ENCODE data around the gene PPIL6. TPM values are rescaled to one million over a fixed set of nuclear protein-coding genes. Genes with fewer than 3 reads are reported as not detected.

The PPIL6 gene
- total and polyA plus RNA-seq, 11 donors, result 0.42 to 6.5 (median 3.4) TPM

DNA sequence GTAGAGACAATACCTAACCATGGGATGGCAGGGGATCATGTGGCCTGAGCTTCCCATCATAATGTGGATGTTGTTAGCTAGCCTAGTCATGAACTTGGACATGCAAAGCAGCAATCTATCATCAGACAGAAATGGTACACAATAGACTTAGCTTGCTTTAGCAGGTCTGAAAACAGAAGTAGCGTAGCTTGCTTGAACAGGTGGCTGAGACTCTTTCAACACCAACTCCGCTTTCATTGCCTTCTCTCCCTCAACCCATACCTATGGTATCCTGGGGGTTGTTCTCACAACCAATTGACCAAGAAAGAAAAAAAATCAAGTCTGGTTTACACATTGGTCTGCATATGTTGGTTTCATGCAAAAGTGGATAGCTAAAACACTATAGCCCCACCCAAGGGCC is 81.2 kb downstream of the PPIL6 start:
- TF ChIP-seq POLR2A (IDR thresholded peaks at IDR 0.05), result no peak
- TF ChIP-seq, protein P1, sequence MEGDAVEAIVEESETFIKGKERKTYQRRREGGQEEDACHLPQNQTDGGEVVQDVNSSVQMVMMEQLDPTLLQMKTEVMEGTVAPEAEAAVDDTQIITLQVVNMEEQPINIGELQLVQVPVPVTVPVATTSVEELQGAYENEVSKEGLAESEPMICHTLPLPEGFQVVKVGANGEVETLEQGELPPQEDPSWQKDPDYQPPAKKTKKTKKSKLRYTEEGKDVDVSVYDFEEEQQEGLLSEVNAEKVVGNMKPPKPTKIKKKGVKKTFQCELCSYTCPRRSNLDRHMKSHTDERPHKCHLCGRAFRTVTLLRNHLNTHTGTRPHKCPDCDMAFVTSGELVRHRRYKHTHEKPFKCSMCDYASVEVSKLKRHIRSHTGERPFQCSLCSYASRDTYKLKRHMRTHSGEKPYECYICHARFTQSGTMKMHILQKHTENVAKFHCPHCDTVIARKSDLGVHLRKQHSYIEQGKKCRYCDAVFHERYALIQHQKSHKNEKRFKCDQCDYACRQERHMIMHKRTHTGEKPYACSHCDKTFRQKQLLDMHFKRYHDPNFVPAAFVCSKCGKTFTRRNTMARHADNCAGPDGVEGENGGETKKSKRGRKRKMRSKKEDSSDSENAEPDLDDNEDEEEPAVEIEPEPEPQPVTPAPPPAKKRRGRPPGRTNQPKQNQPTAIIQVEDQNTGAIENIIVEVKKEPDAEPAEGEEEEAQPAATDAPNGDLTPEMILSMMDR (IDR thresholded peaks at IDR 0.05), result no peak
- Histone ChIP-seq H3K36me3 (peaks cover 0 to 82% (median 62%) of the 10 kb centered on the region in 9 donors), H3K27me3 (no peaks in the 10 kb centered on the region), H3K27ac (no peak overlapping the region), H3K9me3 (peaks cover 0 to 14% (median 0%) of the 10 kb centered on the region in 12 donors), H3K4me3 (no peak overlapping the region), H3K4me1 (peaks cover 0 to 21% (median 7%) of the 10 kb centered on the region in 12 donors)
- DNase-seq, result no peak
- intact Hi-C loops (cut with DNase I), result no loop called here
- WGBS, 4 donors, result 97 to 100% (median 99%) methylated on average over 2 of the region's 2 CpGs
- no peak for ATAC-seq

GRCh38 chr6:109358204-109358603 is 82.2 kb downstream of the PPIL6 start:
- H3K36me3 ChIP-seq, result peaks cover 0 to 81% (median 61%) of the 10 kb centered on the region in 9 donors
- no peak for ATAC-seq
- intact Hi-C loops (cut with DNase I), result no loop called here

DNA sequence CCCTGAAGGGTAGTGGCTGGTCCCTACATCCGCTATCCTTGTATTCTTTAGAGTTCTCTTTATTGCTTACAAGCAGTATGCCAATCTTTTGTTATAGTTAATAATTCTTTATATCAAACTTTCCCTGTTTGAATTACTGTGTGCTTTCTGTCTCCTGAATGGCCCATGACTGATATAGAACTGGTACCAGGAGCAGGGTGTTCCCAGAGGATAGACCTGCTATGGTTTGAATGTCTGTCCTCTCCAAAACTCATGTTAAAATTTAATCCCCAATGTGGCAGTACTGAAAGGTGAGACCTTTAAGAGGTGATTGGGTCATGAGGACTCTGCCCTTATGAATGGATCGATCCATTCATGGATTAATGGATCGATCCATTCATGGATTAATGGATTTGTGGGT is 84.2 kb downstream of the PPIL6 start:
- ATAC-seq (no peak), DNase-seq (no peak)
- intact Hi-C loops (cut with DNase I), result no loop called here
- H3K27ac ChIP-seq, result no peak overlapping the region
- no peaks in the 10 kb centered on the region for H3K27me3 ChIP-seq
- no peak for TF ChIP-seq POLR2A (IDR thresholded peaks at IDR 0.05)
- TF ChIP-seq, protein P1 (IDR thresholded peaks at IDR 0.05), result no peak
- 95 to 100% (median 97%) methylated on average over 3 of the region's 3 CpGs for WGBS, 4 donors
- H3K9me3 ChIP-seq, result peaks cover 0 to 14% (median 0%) of the 10 kb centered on the region in 12 donors
- H3K4me3 ChIP-seq, result no peak overlapping the region
- H3K4me1 ChIP-seq, result peaks cover 0 to 29% (median 11%) of the 10 kb centered on the region in 12 donors
- H3K36me3 ChIP-seq, result peaks cover 0 to 64% (median 49%) of the 10 kb centered on the region in 9 donors

More at GRCh38 chr6:109358204-109358603, 82.2 kb downstream of the PPIL6 start:
- Histone ChIP-seq H3K27me3 (no peaks in the 10 kb centered on the region), H3K9me3 (peaks cover 0 to 14% (median 0%) of the 10 kb centered on the region in 12 donors), H3K4me3 (no peak overlapping the region), H3K4me1 (peaks cover 0 to 24% (median 7%) of the 10 kb centered on the region in 12 donors), H3K27ac (no peak overlapping the region)
- no peak for DNase-seq
- TF ChIP-seq, protein P1 (IDR thresholded peaks at IDR 0.05), result no peak
- TF ChIP-seq POLR2A (IDR thresholded peaks at IDR 0.05), result no peak

GRCh38 chr6:109351231-109352130 is 88.9 kb downstream of the PPIL6 start:
- 92 to 96% (median 93%) methylated on average over 5 of the region's 5 CpGs for WGBS, 4 donors
- Histone ChIP-seq H3K27ac (peak overlapping the region in 1 of 12 donors; percentile 44), H3K4me3 (no peak overlapping the region), H3K27me3 (no peaks in the 10 kb centered on the region), H3K4me1 (peaks cover 0 to 66% (median 18%) of the 10 kb centered on the region in 12 donors), H3K9me3 (peaks cover 0 to 9% (median 0%) of the 10 kb centered on the region in 12 donors), H3K36me3 (peaks cover 0 to 32% (median 19%) of the 10 kb centered on the region in 9 donors)
- peak in 3 of 4 donors; percentile 37 to 52 (median 42) for ATAC-seq
- no peak for TF ChIP-seq POLR2A (IDR thresholded peaks at IDR 0.05)
- TF ChIP-seq, protein P1 (IDR thresholded peaks at IDR 0.05), result no peak
- intact Hi-C loops (cut with DNase I), result no loop called here
- no peak for DNase-seq
